Mesendoderm (in vitro differentiated cells): ENCODE data around the gene DCLRE1B.

Source experiments
- DNase-seq: peaks from one replicate; pipeline ENCODE4 v3.0.0; 2013
- H2AK5ac ChIP-seq: 2 replicates; pipeline ENCODE4 v1.6.1; 2013; ENCODE audit warnings: low read length, inconsistent platforms
- H2BK120ac ChIP-seq: 2 replicates; pipeline ENCODE4 v1.6.1; 2013; ENCODE audit warnings: low read depth, mild to moderate bottlenecking, low read length, moderate library complexity, mixed read lengths
- H2BK15ac ChIP-seq: replicated peaks from 2 replicates; pipeline ENCODE4 v1.6.1; 2013; ENCODE audit warnings: low read depth, mild to moderate bottlenecking, moderate library complexity
- H2BK5ac ChIP-seq: 2 replicates; pipeline ENCODE4 v1.6.1; 2013; ENCODE audit warnings: low read length, inconsistent platforms
- H3K18ac ChIP-seq: 2 replicates; pipeline ENCODE4 v1.6.1; 2013; ENCODE audit warnings: mild to moderate bottlenecking, low read length, mixed read lengths
- H3K23ac ChIP-seq: one replicate; pipeline ENCODE4 v1.6.1; 2013; ENCODE audit warnings: low read length
- H3K27ac ChIP-seq: 2 replicates; pipeline ENCODE4 v1.5.1; 2013; ENCODE audit warnings: low read depth, mild to moderate bottlenecking, inconsistent platforms, low read length, moderate library complexity
- H3K27me3 ChIP-seq: 2 replicates; pipeline ENCODE4 v1.6.1; 2013; ENCODE audit warnings: low read length, control low read depth, mild to moderate bottlenecking, inconsistent platforms; ENCODE audit not compliant: insufficient read depth, poor library complexity
- H3K36me3 ChIP-seq: 2 replicates; pipeline ENCODE4 v1.6.1; 2013; ENCODE audit warnings: low read length, inconsistent platforms; ENCODE audit not compliant: control insufficient read depth, insufficient read depth
- H3K4ac ChIP-seq: one replicate; pipeline ENCODE4 v1.6.1; 2013; ENCODE audit warnings: low read depth, mild to moderate bottlenecking, low read length, moderate library complexity
- H3K4me1 ChIP-seq: 2 replicates; pipeline ENCODE4 v1.6.1; 2013; ENCODE audit warnings: low read depth, low read length, inconsistent platforms; ENCODE audit not compliant: control insufficient read depth
- H3K4me2 ChIP-seq: 2 replicates; pipeline ENCODE4 v1.6.1; 2013; ENCODE audit warnings: low read length
- H3K4me3 ChIP-seq: 2 replicates; pipeline ENCODE4 v1.5.1; 2013; ENCODE audit warnings: mild to moderate bottlenecking, low read length
- H3K56ac ChIP-seq: one replicate; pipeline ENCODE4 v1.6.1; 2013; ENCODE audit warnings: low read length
- H3K79me1 ChIP-seq: 2 replicates; pipeline ENCODE4 v1.6.1; 2013; ENCODE audit warnings: low read length, inconsistent platforms
- H3K79me2 ChIP-seq: 2 replicates; pipeline ENCODE4 v1.6.1; 2013; ENCODE audit warnings: mild to moderate bottlenecking, low read length; ENCODE audit not compliant: control insufficient read depth, insufficient read depth
- H3K9ac ChIP-seq: 2 replicates; pipeline ENCODE4 v1.6.1; 2013; ENCODE audit warnings: low read length, inconsistent platforms
- H4K5ac ChIP-seq: one replicate; pipeline ENCODE4 v1.6.1; 2013; ENCODE audit warnings: low read length
- H4K8ac ChIP-seq: one replicate; pipeline ENCODE4 v1.6.1; 2013; ENCODE audit warnings: low read depth, mild to moderate bottlenecking, control low read depth, low read length, moderate library complexity
- WGBS: extraction: QIAGEN DNeasy Blood & Tissue Kit; methylation state at CpG from one replicate; pipeline ENCODE4 v1.1.7; 2013; ENCODE audit warnings: low lambda C conversion rate, missing lambda C conversion rate; ENCODE audit not compliant: insufficient coverage; ENCODE audit errors: extremely low coverage; 5-methylcytosine and 5-hydroxymethylcytosine counted together

The DCLRE1B gene

DNA sequence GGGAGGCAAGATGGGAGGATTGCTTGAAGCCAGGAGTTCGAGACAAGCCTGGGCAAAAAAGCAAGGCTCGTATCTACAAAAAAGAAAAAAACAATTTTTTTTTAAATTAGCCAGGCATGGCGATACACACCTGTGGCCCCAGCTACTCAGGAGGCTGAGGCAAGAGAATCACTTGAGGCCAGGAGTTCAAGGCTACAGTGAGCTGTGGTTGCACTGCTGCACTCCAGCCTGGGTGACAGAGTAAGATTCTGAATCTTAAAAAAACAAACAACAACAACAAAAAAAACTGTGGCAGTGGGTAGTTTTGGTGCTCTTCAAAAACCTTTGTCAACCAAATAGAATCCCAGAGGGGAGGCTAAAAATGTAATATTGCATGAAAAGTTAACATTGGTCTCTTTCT, 34.3 kb upstream of the DCLRE1B start:
- no peaks in the 10 kb centered on the region for H3K79me2 ChIP-seq

DNA sequence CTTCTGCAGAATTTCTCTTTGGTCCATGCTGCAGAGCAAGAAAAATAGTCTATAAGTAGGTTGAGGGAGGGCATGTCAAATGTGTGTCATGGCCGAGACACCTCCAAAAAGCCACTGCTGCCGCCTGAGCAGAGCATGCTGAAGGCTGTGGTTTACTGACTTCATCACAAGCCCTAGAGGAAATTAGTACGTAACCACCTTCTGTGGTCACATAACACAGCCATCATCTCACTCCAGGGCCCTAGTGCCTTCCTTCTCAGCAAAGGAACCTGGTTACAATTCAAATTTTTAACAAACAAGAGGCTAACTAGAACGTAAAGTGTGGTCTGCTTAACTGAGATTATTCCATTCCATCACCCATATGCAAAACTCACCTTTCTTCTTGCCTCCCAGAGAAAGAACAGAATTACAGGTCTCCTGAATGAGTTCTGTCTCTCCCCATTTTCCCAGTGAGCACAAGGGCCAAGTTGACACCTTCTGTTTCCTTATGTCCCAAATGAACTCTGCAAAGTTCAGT, 33.5 kb upstream of the DCLRE1B start, which contains the start of gene PTPN22:
Gene PTPN22 (minus strand): TSS at position 116 of the 517 bp plus-strand sequence.
- no peaks in the 10 kb centered on the region for H3K4me1 ChIP-seq
- no peak within 1 kb of the TSS for H2BK5ac ChIP-seq
- no peak within 1 kb of the TSS for H3K4ac ChIP-seq
- H3K79me1 ChIP-seq = no peaks in the 10 kb centered on the region
- H3K27me3 ChIP-seq = no peaks in the 10 kb centered on the region
- no peak within 1 kb of the TSS for H3K4me2 ChIP-seq
- no peak within 1 kb of the TSS for H2AK5ac ChIP-seq
- WGBS = no CpG with 5 or more reads among the region's 4 CpGs
- H3K9ac ChIP-seq = no peak within 1 kb of the TSS
- no peaks in the 10 kb centered on the region for H3K79me2 ChIP-seq
- H3K56ac ChIP-seq = no peak within 1 kb of the TSS
- H4K8ac ChIP-seq = no peak within 1 kb of the TSS
- H3K4me3 ChIP-seq = no peak within 1 kb of the TSS
- no peaks in the 10 kb centered on the region for H3K36me3 ChIP-seq
- H3K23ac ChIP-seq = no peak within 1 kb of the TSS
- DNase-seq = no peak
- H2BK120ac ChIP-seq = no peak within 1 kb of the TSS
- H4K5ac ChIP-seq = no peak within 1 kb of the TSS
- no peak within 1 kb of the TSS for H2BK15ac ChIP-seq
- H3K27ac ChIP-seq = no peak within 1 kb of the TSS
- no peak within 1 kb of the TSS for H3K18ac ChIP-seq

More for the DNA sequence above, 34.3 kb upstream of the DCLRE1B start:
- Histone ChIP-seq H4K5ac (no peak overlapping the region), H3K27ac (no peak overlapping the region), H3K27me3 (no peaks in the 10 kb centered on the region), H3K56ac (no peak overlapping the region), H3K23ac (no peak overlapping the region), H3K79me1 (no peaks in the 10 kb centered on the region), H3K4ac (no peak overlapping the region), H3K18ac (no peak overlapping the region), H3K9ac (no peak overlapping the region), H2BK5ac (no peak overlapping the region), H3K4me3 (no peak overlapping the region), H3K36me3 (no peaks in the 10 kb centered on the region), H2BK15ac (no peak overlapping the region), H3K4me1 (no peaks in the 10 kb centered on the region), H2AK5ac (no peak overlapping the region), H4K8ac (no peak overlapping the region), H3K4me2 (no peak overlapping the region), H2BK120ac (no peak overlapping the region)
- DNase-seq = no peak
- no CpG with 5 or more reads among the region's 3 CpGs for WGBS

DNA sequence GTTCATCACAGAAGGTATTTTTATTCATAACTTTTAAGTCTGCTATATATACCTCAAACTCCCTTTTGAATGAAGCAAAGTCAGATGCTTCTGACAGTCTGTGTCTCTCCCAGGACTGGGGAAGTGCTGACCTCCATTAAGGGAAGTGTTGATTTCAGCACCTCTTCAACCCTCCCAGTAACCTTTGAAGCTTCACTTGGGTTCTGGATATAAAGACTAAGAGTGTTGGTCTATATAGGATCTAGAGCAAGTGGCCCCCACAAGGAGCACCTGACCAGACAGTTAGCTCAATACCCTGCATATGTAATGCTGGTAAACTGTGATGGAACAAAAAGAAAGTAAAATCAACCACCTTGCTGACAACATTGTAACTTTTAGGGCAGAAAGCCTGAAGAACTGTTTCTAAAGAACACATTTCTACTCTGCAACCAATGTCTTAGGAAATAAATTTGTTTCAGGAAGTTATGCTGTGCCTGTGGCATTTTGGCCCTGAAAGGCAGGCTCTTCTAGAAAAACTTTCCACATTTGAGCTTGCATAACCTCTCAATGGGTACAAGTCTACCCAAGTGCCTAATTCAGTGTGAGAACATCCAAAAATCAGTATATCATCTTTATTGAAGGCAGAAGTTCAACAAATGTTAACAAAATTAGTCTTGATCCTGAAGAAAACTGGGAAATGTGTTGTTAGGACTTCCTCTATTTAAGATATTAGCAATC, 32.7 kb upstream of the DCLRE1B start:
- Histone ChIP-seq H4K5ac (no peak overlapping the region), H3K27ac (no peak overlapping the region), H2AK5ac (no peak overlapping the region), H2BK120ac (no peak overlapping the region), H3K4me2 (no peak overlapping the region), H4K8ac (no peak overlapping the region), H3K4me1 (no peaks in the 10 kb centered on the region), H3K36me3 (no peaks in the 10 kb centered on the region), H3K9ac (no peak overlapping the region), H2BK15ac (no peak overlapping the region), H2BK5ac (no peak overlapping the region), H3K18ac (no peak overlapping the region), H3K27me3 (no peaks in the 10 kb centered on the region), H3K79me2 (no peaks in the 10 kb centered on the region), H3K79me1 (no peaks in the 10 kb centered on the region), H3K23ac (no peak overlapping the region), H3K4me3 (no peak overlapping the region), H3K56ac (no peak overlapping the region), H3K4ac (no peak overlapping the region)
- no peak for DNase-seq

DNA sequence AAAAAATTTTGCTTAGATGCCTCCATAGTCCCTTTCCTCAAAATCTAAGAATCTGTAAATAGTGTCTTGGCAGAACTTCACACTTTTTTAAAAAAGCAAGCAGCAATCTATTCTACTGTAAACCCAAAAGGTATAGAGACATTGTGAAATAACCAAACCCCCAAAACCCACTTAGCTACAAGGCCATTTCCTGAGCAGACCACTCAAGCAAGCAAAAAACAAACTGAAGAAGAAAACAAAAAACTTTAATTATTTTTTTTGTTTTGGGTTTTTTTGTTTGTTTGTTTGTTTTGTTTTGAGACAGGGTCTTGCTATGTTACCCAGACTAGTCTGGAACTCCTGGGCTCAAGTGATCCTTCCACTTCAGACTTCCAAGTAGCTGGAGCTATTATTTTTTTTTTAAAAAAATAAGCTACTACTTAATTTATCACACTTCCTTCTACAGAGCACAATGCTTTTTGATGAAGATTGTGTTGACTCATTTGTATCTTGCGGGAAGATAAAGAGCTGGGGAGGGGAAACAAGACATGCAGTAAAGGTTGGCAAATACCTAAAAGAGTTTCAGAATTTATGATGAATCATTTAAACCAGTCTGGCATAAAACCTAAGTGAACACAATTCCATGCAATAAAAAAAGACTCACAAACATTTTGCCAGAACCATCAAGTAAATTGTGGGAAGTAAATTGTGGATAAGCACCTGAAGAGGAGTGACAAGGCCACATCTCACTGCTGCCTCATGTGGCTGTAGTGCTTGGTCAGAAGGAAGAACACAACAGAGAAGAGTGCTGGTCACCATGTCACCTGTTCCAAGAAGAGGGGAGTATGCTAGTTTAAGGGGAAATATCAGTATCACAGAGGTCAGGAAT, 30.9 kb upstream of the DCLRE1B start:
- peak; percentile 48 for DNase-seq
- Histone ChIP-seq H3K56ac (no peak overlapping the region), H3K27ac (no peak overlapping the region), H3K4me1 (no peaks in the 10 kb centered on the region), H3K27me3 (no peaks in the 10 kb centered on the region), H3K9ac (no peak overlapping the region), H3K23ac (no peak overlapping the region), H3K18ac (no peak overlapping the region), H3K36me3 (no peaks in the 10 kb centered on the region), H2BK120ac (no peak overlapping the region), H4K8ac (peak overlapping the region; percentile 28), H3K4ac (no peak overlapping the region), H3K79me1 (no peaks in the 10 kb centered on the region), H3K4me2 (no peak overlapping the region), H2BK15ac (no peak overlapping the region), H2AK5ac (no peak overlapping the region), H4K5ac (no peak overlapping the region), H3K79me2 (no peaks in the 10 kb centered on the region), H3K4me3 (no peak overlapping the region), H2BK5ac (no peak overlapping the region)
- no CpG with 5 or more reads among the region's 1 CpG for WGBS

DNA sequence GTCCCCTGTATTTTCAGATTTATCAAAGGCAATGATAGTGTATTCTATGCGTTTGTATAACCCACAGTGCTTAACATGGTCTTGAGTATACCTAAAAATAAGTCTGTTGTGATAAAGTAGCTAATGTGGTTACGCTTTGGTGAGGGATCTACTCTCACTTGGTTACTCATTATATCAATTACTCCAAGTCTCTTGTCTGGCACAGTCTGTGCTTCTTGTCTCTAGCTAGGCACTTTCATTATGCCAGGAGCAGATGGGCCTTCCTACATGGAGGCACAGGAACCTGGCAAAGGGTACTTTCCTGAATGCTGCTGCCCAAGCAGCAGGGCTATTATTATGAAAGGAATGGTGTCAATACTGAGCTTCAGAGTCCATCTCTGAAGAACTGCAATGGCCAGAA, 29.4 kb upstream of the DCLRE1B start:
- H2BK15ac ChIP-seq = no peak overlapping the region
- no peak overlapping the region for H3K27ac ChIP-seq
- H3K79me2 ChIP-seq = no peaks in the 10 kb centered on the region
- H3K9ac ChIP-seq = no peak overlapping the region
- H3K4me3 ChIP-seq = no peak overlapping the region
- H3K18ac ChIP-seq = no peak overlapping the region
- no peak overlapping the region for H4K8ac ChIP-seq
- WGBS = no CpG with 5 or more reads among the region's 2 CpGs
- H3K4me2 ChIP-seq = no peak overlapping the region
- no peak overlapping the region for H2BK5ac ChIP-seq
- no peak for DNase-seq
- H2AK5ac ChIP-seq = no peak overlapping the region
- no peak overlapping the region for H3K23ac ChIP-seq
- no peak overlapping the region for H2BK120ac ChIP-seq
- H3K4ac ChIP-seq = no peak overlapping the region
- no peak overlapping the region for H3K56ac ChIP-seq
- H4K5ac ChIP-seq = no peak overlapping the region
- no peaks in the 10 kb centered on the region for H3K4me1 ChIP-seq
- H3K27me3 ChIP-seq = no peaks in the 10 kb centered on the region
- no peaks in the 10 kb centered on the region for H3K79me1 ChIP-seq
- H3K36me3 ChIP-seq = no peaks in the 10 kb centered on the region
